ENCODE results near the gene RNFT2.

DNA sequence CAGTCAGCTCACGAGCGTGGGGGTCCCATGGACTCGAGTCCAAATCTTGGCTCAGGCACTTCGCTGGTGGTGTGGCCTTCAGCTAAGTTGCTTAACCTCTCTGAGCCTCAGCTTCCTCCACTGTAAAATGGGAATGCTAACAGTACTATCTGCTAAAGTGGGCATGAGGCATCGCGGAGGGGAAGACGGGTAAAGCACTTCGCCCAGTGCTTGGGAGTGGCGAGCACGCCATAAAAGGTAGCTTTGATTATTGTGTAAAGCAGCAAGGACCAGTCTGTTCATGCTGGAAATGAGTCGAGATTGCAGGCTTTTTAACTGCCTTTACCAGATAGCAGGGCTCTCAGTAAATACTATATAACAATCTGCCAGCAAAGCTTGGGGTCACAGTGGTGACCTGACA, 118.6 kb downstream of the RNFT2 start:
- TF ChIP-seq POLR2A (IDR thresholded peaks at IDR 0.05; ENCODE audit: extremely low read depth, insufficient read length) (no peak), MYC (IDR thresholded peaks at IDR 0.05; ENCODE audit: low read depth, low read length) (no peak), MAX (IDR thresholded peaks at IDR 0.05; ENCODE audit: low read depth, low read length) (no peak)
- TF ChIP-seq, protein P1, sequence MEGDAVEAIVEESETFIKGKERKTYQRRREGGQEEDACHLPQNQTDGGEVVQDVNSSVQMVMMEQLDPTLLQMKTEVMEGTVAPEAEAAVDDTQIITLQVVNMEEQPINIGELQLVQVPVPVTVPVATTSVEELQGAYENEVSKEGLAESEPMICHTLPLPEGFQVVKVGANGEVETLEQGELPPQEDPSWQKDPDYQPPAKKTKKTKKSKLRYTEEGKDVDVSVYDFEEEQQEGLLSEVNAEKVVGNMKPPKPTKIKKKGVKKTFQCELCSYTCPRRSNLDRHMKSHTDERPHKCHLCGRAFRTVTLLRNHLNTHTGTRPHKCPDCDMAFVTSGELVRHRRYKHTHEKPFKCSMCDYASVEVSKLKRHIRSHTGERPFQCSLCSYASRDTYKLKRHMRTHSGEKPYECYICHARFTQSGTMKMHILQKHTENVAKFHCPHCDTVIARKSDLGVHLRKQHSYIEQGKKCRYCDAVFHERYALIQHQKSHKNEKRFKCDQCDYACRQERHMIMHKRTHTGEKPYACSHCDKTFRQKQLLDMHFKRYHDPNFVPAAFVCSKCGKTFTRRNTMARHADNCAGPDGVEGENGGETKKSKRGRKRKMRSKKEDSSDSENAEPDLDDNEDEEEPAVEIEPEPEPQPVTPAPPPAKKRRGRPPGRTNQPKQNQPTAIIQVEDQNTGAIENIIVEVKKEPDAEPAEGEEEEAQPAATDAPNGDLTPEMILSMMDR (IDR thresholded peaks at IDR 0.05; ENCODE audit: low read depth, low read length) = no peak
